HepG2 (cell line): ENCODE data around the gene SLC2A10. TPM values are rescaled to one million over a fixed set of nuclear protein-coding genes. Genes with fewer than 3 reads are reported as not detected.
A peak's percentile ranks its signal among the peaks of the same experiment; 100 is the strongest.

Experiments
- ARNTL ChIP-seq: sonication (generic); formaldehyde crosslinking; IDR thresholded peaks from 2 replicates; pipeline ENCODE4 v1.4.0; 2020; ENCODE audit warnings: mild to moderate bottlenecking, missing genetic modification reagents
- ATM ChIP-seq: fragments of 450-650 bp; IDR thresholded peaks from 2 replicates; pipeline ENCODE4 v1.7.1; 2017; ENCODE audit warnings: mild to moderate bottlenecking, borderline replicate concordance
- CHCHD3 ChIP-seq: sonication (generic); formaldehyde crosslinking; IDR thresholded peaks from 2 replicates; pipeline ENCODE4 v1.8.0; 2022; ENCODE audit warnings: mild to moderate bottlenecking, missing genetic modification reagents, moderate library complexity
- ETV6 ChIP-seq: sonication (generic); formaldehyde crosslinking; conservative IDR thresholded peaks from 2 replicates; pipeline ENCODE4 v1.4.0; 2020; ENCODE audit warnings: missing genetic modification reagents
- HCFC1 ChIP-seq: fragments of 150-350 bp; IDR thresholded peaks from 2 replicates; pipeline ENCODE4 v1.6.1; 2014; ENCODE audit warnings: low read depth, low read length
- HMG20B ChIP-seq: conservative IDR thresholded peaks from 2 replicates; pipeline ENCODE4 v1.6.1; 2016; ENCODE audit warnings: missing genetic modification reagents, missing compliant biosample characterization
- MEIS1 ChIP-seq: sonication (generic); formaldehyde crosslinking; IDR thresholded peaks from 2 replicates; pipeline ENCODE4 v1.9.0; 2021; ENCODE audit warnings: mild to moderate bottlenecking, missing genetic modification reagents, moderate library complexity, borderline replicate concordance
- MXI1 ChIP-seq: IDR thresholded peaks from 3 replicates; pipeline ENCODE4 v1.6.1; 2012; ENCODE audit warnings: low read depth, low read length, inconsistent platforms, borderline replicate concordance
- NR3C1 ChIP-seq: sonication (generic); formaldehyde crosslinking; IDR thresholded peaks from 2 replicates; pipeline ENCODE4 v1.4.0; 2020; ENCODE audit warnings: missing genetic modification reagents
- PCBP2 ChIP-seq: fragments of 200-400 bp; formaldehyde crosslinking; optimal IDR thresholded peaks from 2 replicates; pipeline ENCODE3; 2018; ENCODE audit warnings: low read length, low read depth; ENCODE audit not compliant: poor library complexity, severe bottlenecking
- SATB2 ChIP-seq: sonication (generic); formaldehyde crosslinking; IDR thresholded peaks from 2 replicates; pipeline ENCODE4 v1.5.0; 2020; ENCODE audit warnings: missing genetic modification reagents
- SP5 ChIP-seq: IDR thresholded peaks from 2 replicates; pipeline ENCODE4 v1.6.1; 2016; ENCODE audit warnings: low read depth, borderline replicate concordance
- STAG1 ChIP-seq: sonication (generic); formaldehyde crosslinking; IDR thresholded peaks from 2 replicates; pipeline ENCODE4 v1.4.0; 2020; ENCODE audit warnings: missing genetic modification reagents
- U2AF2 ChIP-seq: fragments of 200-400 bp; formaldehyde crosslinking; IDR thresholded peaks from 2 replicates; pipeline ENCODE4 v1.6.1; 2017; ENCODE audit warnings: low read depth, mild to moderate bottlenecking, low read length
- ZBTB20 ChIP-seq: sonication (generic); formaldehyde crosslinking; IDR thresholded peaks from 2 replicates; pipeline ENCODE4 v1.8.1; 2023; ENCODE audit warnings: missing genetic modification reagents, low read depth, mild to moderate bottlenecking, borderline replicate concordance
- ZC3H4 ChIP-seq: sonication (generic); formaldehyde crosslinking; IDR thresholded peaks from 2 replicates; pipeline ENCODE4 v1.4.0; 2020; ENCODE audit warnings: missing genetic modification reagents, borderline replicate concordance
- ZFYVE20 ChIP-seq: sonication (generic); formaldehyde crosslinking; IDR thresholded peaks from 2 replicates; pipeline ENCODE4 v1.8.0; 2023; ENCODE audit warnings: low read depth, mild to moderate bottlenecking, moderate library complexity, missing genetic modification reagents, borderline replicate concordance
- ZNF549 ChIP-seq: sonication (generic); formaldehyde crosslinking; IDR thresholded peaks from 2 replicates; pipeline ENCODE4 v1.5.0; 2020; ENCODE audit warnings: missing genetic modification reagents
- ZNF703 ChIP-seq: sonication (generic); formaldehyde crosslinking; IDR thresholded peaks from 2 replicates; pipeline ENCODE4 v1.5.1; 2020; ENCODE audit warnings: missing genetic modification reagents, mild to moderate bottlenecking, moderate library complexity, borderline replicate concordance
- ZSCAN30 ChIP-seq: sonication (generic); formaldehyde crosslinking; IDR thresholded peaks from 2 replicates; pipeline ENCODE4 v1.5.0; 2020; ENCODE audit warnings: mild to moderate bottlenecking, missing genetic modification reagents
- polyA plus RNA-seq, 8 experiments: library from polyadenylated mRNA; depleted of rRNA in 3 of 8; stranded (reverse) in 7 of 8; unstranded in 1 of 8; fragments of >200 nt; fragmentation: Illumina TruSeq in 4 of 8; extraction: Trizol in 4 of 8; gene quantifications; 2 replicates each; pipeline versions ENCODE4 v1.2.1 to v1.2.3, GENCODE V29; 2011 to 2016; ENCODE audit warnings: low read depth in 4 of 8, missing spikeins in 1 of 8, mixed read lengths in 1 of 8; ENCODE audit not compliant: insufficient read depth in 1 of 8
- total RNA-seq, 5 experiments: library from RNA; depleted of rRNA; stranded (reverse); fragments of >200 nt; fragmentation: Illumina TruSeq; extraction: Trizol; gene quantifications; 2 replicates each; pipeline ENCODE4 v1.2.3, GENCODE V29; 2016; ENCODE audit warnings: low read depth in 1 of 5
- TF ChIP-seq, protein P1 (sequence below): sonication (generic); formaldehyde crosslinking; IDR thresholded peaks from 2 replicates; pipeline ENCODE4 v1.4.0; 2020; ENCODE audit warnings: missing genetic modification reagents
- TF ChIP-seq, protein P2 (sequence below): sonication (generic); formaldehyde crosslinking; IDR thresholded peaks from 2 replicates; pipeline ENCODE4; 2020; ENCODE audit warnings: missing genetic modification reagents, mild to moderate bottlenecking, borderline replicate concordance
- TF ChIP-seq, protein P3 (sequence below): IDR thresholded peaks from 2 replicates; pipeline ENCODE4 v1.6.1; 2016; ENCODE audit warnings: missing compliant biosample characterization, missing genetic modification reagents, borderline replicate concordance

Gene SLC2A10
- total and polyA plus RNA-seq, 2 of the 13 experiments (the other 11 are each of a cell fraction or from before 2014, with no cell fraction given) = 16.0 to 18.4 TPM

DNA sequence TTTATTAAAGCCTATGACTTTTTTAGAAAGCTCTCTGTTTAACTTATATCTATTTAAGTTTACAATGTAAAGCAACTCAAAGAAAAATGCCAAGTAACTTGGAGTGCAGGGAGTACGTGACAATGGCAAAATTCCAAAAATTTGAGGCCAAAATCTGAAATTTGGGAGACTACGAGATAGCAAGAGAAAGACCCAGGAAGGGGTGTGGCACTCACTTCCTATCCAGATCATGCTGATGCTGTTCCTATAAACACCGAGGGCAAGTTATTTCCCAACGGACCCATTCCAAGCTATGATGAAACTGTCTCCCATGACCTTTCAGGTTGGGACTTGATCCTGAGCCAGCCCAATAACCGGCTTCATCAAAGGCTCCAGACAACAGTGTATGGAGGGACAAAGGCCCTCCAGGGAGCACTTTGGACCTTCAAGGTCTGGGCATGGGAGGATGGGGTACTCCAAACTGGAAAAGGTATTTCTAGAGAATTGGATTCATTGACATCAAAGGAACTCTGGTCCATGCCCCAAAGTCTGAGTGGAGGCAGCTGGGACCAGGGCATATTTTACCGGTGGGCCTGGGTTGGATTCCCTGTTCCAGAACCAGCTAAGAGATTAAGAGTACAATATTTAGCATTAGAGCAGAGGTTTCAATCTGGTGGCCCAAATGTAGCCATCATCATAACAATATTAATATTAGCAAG lies 42.5 kb upstream of the SLC2A10 start (continued):
- no peak; the same call in 1 of the 2 replicates for TF ChIP-seq HCFC1
- peak; percentile 98; the same call in 1 of the 2 replicates for TF ChIP-seq ETV6 (CRISPR knock-in tag)
- no peak for TF ChIP-seq NR3C1 (CRISPR knock-in tag)
- TF ChIP-seq ZSCAN30 (CRISPR knock-in tag) = peak; percentile 94; the same call in 1 of the 2 replicates
- TF ChIP-seq, protein P1, sequence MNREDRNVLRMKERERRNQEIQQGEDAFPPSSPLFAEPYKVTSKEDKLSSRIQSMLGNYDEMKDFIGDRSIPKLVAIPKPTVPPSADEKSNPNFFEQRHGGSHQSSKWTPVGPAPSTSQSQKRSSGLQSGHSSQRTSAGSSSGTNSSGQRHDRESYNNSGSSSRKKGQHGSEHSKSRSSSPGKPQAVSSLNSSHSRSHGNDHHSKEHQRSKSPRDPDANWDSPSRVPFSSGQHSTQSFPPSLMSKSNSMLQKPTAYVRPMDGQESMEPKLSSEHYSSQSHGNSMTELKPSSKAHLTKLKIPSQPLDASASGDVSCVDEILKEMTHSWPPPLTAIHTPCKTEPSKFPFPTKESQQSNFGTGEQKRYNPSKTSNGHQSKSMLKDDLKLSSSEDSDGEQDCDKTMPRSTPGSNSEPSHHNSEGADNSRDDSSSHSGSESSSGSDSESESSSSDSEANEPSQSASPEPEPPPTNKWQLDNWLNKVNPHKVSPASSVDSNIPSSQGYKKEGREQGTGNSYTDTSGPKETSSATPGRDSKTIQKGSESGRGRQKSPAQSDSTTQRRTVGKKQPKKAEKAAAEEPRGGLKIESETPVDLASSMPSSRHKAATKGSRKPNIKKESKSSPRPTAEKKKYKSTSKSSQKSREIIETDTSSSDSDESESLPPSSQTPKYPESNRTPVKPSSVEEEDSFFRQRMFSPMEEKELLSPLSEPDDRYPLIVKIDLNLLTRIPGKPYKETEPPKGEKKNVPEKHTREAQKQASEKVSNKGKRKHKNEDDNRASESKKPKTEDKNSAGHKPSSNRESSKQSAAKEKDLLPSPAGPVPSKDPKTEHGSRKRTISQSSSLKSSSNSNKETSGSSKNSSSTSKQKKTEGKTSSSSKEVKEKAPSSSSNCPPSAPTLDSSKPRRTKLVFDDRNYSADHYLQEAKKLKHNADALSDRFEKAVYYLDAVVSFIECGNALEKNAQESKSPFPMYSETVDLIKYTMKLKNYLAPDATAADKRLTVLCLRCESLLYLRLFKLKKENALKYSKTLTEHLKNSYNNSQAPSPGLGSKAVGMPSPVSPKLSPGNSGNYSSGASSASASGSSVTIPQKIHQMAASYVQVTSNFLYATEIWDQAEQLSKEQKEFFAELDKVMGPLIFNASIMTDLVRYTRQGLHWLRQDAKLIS = peak; percentile 92; the same call in 1 of the 2 replicates
- TF ChIP-seq STAG1 (CRISPR knock-in tag) = peak; percentile 54; the same call in 1 of the 2 replicates
- no peak for TF ChIP-seq ATM
- TF ChIP-seq ZC3H4 (CRISPR knock-in tag) = no peak
- TF ChIP-seq ZNF703 (CRISPR knock-in tag) = peak; percentile 96; the same call in 1 of the 2 replicates
- TF ChIP-seq ZBTB20 = peak; percentile 94
- peak; percentile 99 for TF ChIP-seq HMG20B
- TF ChIP-seq SP5 = peak; percentile 100
- no peak for TF ChIP-seq ZNF549 (CRISPR knock-in tag)
- TF ChIP-seq, protein P2, sequence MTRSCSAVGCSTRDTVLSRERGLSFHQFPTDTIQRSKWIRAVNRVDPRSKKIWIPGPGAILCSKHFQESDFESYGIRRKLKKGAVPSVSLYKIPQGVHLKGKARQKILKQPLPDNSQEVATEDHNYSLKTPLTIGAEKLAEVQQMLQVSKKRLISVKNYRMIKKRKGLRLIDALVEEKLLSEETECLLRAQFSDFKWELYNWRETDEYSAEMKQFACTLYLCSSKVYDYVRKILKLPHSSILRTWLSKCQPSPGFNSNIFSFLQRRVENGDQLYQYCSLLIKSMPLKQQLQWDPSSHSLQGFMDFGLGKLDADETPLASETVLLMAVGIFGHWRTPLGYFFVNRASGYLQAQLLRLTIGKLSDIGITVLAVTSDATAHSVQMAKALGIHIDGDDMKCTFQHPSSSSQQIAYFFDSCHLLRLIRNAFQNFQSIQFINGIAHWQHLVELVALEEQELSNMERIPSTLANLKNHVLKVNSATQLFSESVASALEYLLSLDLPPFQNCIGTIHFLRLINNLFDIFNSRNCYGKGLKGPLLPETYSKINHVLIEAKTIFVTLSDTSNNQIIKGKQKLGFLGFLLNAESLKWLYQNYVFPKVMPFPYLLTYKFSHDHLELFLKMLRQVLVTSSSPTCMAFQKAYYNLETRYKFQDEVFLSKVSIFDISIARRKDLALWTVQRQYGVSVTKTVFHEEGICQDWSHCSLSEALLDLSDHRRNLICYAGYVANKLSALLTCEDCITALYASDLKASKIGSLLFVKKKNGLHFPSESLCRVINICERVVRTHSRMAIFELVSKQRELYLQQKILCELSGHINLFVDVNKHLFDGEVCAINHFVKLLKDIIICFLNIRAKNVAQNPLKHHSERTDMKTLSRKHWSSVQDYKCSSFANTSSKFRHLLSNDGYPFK (CRISPR knock-in tag) = no peak
- no peak for TF ChIP-seq CHCHD3
- TF ChIP-seq SATB2 (CRISPR knock-in tag) = peak; percentile 77; the same call in 1 of the 2 replicates
- peak; percentile 96 for TF ChIP-seq MEIS1 (CRISPR knock-in tag)
- TF ChIP-seq MXI1 = peak; percentile 80; the same call in 2 of the 3 replicates
- TF ChIP-seq, protein P3, sequence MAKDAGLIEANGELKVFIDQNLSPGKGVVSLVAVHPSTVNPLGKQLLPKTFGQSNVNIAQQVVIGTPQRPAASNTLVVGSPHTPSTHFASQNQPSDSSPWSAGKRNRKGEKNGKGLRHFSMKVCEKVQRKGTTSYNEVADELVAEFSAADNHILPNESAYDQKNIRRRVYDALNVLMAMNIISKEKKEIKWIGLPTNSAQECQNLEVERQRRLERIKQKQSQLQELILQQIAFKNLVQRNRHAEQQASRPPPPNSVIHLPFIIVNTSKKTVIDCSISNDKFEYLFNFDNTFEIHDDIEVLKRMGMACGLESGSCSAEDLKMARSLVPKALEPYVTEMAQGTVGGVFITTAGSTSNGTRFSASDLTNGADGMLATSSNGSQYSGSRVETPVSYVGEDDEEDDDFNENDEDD (CRISPR knock-in tag) = peak; percentile 75
- no peak for TF ChIP-seq PCBP2
- no peak for TF ChIP-seq ZFYVE20
- TF ChIP-seq U2AF2 = no peak
- TF ChIP-seq ARNTL (CRISPR knock-in tag) = peak; percentile 96
